K562 (cell line): ENCODE measurements around the gene SKAP1. TPM values are rescaled to one million over a fixed set of nuclear protein-coding genes. Genes with fewer than 3 reads are reported as not detected.
A peak's percentile ranks its signal among the peaks of the same experiment; 100 is the strongest.

Source experiments
- ATAC-seq: fragments of 200-7000 bp; cut with Tn5 transposase; 3 replicates; pipeline ENCODE4 v1.9.1; 2020; ENCODE audit warnings: moderate library complexity
- BruUV-seq: library from RNA; stranded (reverse); fragments of 400-500 nt; replicated peaks from 2 replicates; lab custom pipeline; 2021; lab: Mats Ljungman, UMichigan
- CTCF ChIA-PET: fragments of 300-600 bp; formaldehyde crosslinking; extraction: SDS; loops from one replicate; lab custom pipeline; 2021; ENCODE audit warnings: low intra/inter-chr PET ratio; lab: Yijun Ruan, JAX
- POLR2A ChIA-PET: fragments of 300-600, 350-650 bp; sonication (Branson Sonifier 250); formaldehyde crosslinking; extraction: SDS; loops from one replicate; lab custom pipeline; 2021; ENCODE audit warnings: antibody characterized with exemption, inconsistent platforms; lab: Yijun Ruan, JAX
- DNase-seq, 4 experiments: peaks; one replicate each; pipeline versions ENCODE4 v3.0.0 to v3.0.0-alpha.2; 2011 to 2018; ENCODE audit warnings: low spot score in 3 of 4, mixed read lengths in 3 of 4; ENCODE audit errors: extremely low read depth in 1 of 4
- FAIRE-seq: peaks from 2 replicates; lab custom pipeline; 2011; peaks lifted over from hg19 to GRCh38; lab: Jason Lieb, UNC
- H2AFZ ChIP-seq: 2 replicates; pipeline ENCODE4 v1.6.0; 2011; ENCODE audit warnings: low read depth, low read length, control low read depth, inconsistent platforms
- H3K27ac ChIP-seq: fragments of 200-600 bp; 3 replicates; pipeline ENCODE4 v1.8.0; 2011; ENCODE audit warnings: low read depth, mild to moderate bottlenecking, control low read depth, inconsistent platforms, low read length, moderate library complexity, mixed read lengths; ENCODE audit errors: extremely low read depth
- H3K27me3 ChIP-seq, 2 experiments: fragments of 300-600 bp in 1 of 2; 2 replicates in 1 of 2; 3 replicates in 1 of 2; pipeline versions ENCODE4 v1.6.0 to v1.8.0; 2011; ENCODE audit warnings: inconsistent platforms in 2 of 2, low read length in 2 of 2, mild to moderate bottlenecking in 1 of 2, mixed read lengths in 1 of 2, moderate library complexity in 1 of 2; ENCODE audit not compliant: control insufficient read depth in 2 of 2, insufficient read depth in 2 of 2
- H3K36me3 ChIP-seq: fragments of 300-600 bp; 3 replicates; pipeline ENCODE4 v1.8.0; 2011; ENCODE audit warnings: mild to moderate bottlenecking, low read length, inconsistent platforms; ENCODE audit not compliant: control insufficient read depth, insufficient read depth
- H3K4me1 ChIP-seq, 2 experiments: fragments of 200-600 bp in 1 of 2; replicated peaks in 1 of 2; 2 replicates in 1 of 2; 3 replicates in 1 of 2; pipeline versions ENCODE4 v1.5.1 to v1.8.0; 2011; ENCODE audit warnings: inconsistent platforms in 2 of 2, low read length in 2 of 2, mild to moderate bottlenecking in 1 of 2, mixed read lengths in 1 of 2, moderate library complexity in 1 of 2; ENCODE audit not compliant: control insufficient read depth in 2 of 2, insufficient read depth in 2 of 2
- H3K4me2 ChIP-seq: 2 replicates; pipeline ENCODE4 v1.6.1; 2011; ENCODE audit warnings: low read length, control low read depth, inconsistent platforms, mixed read lengths; ENCODE audit not compliant: insufficient read depth
- H3K4me3 ChIP-seq: fragments of 200-600 bp; sonication (generic), shearing (Covaris generic); 2 replicates; pipeline ENCODE4 v1.5.1; 2016; ENCODE audit warnings: control low read depth, inconsistent platforms
- H3K79me2 ChIP-seq: fragments of 200-600 bp; 3 replicates; pipeline ENCODE4 v1.8.0; 2011; ENCODE audit warnings: low read length, inconsistent platforms; ENCODE audit not compliant: control insufficient read depth, insufficient read depth
- H3K9ac ChIP-seq, 2 experiments: 2 replicates each; pipeline versions ENCODE4 v1.6.0 to v1.6.1; 2011; ENCODE audit warnings: low read depth in 2 of 2, low read length in 2 of 2, control low read depth in 1 of 2, inconsistent platforms in 1 of 2, mild to moderate bottlenecking in 1 of 2, mixed read lengths in 1 of 2; ENCODE audit not compliant: insufficient read depth in 1 of 2
- H3K9me1 ChIP-seq: one replicate; pipeline ENCODE4 v1.6.0; 2011; ENCODE audit warnings: inconsistent platforms, mild to moderate bottlenecking, low read length, moderate library complexity; ENCODE audit not compliant: control insufficient read depth, insufficient read depth
- H3K9me3 ChIP-seq: replicated peaks from 2 replicates; pipeline ENCODE4 v1.5.1; 2011; ENCODE audit warnings: low read depth, low read length, inconsistent platforms; ENCODE audit not compliant: control insufficient read depth, insufficient read depth
- H4K20me1 ChIP-seq: replicated peaks from 2 replicates; pipeline ENCODE4 v1.6.1; 2011; ENCODE audit warnings: low read length, inconsistent platforms, mixed read lengths; ENCODE audit not compliant: control insufficient read depth, insufficient read depth
- ARID2 ChIP-seq: fragments of 450-650 bp; IDR thresholded peaks from 2 replicates; pipeline ENCODE4 v1.6.1; 2017; ENCODE audit warnings: antibody characterized with exemption, mild to moderate bottlenecking
- ARID3A ChIP-seq: IDR thresholded peaks from 2 replicates; pipeline ENCODE4 v1.6.1; 2012; ENCODE audit warnings: low read depth, low read length, improper control_type of control experiment, borderline replicate concordance
- ATF6 ChIP-seq: sonication (generic); formaldehyde crosslinking; IDR thresholded peaks from 2 replicates; pipeline ENCODE4 v1.4.0; 2020; ENCODE audit warnings: mild to moderate bottlenecking, missing genetic modification reagents
- BCOR ChIP-seq: fragments of 450-650 bp; IDR thresholded peaks from 2 replicates; pipeline ENCODE4 v1.6.1; 2016
- FOXK2 ChIP-seq, 2 experiments: fragments of 450-650 bp; IDR thresholded peaks in 1 of 2; conservative IDR thresholded peaks in 1 of 2; 2 replicates each; pipeline ENCODE4 v1.6.1; 2016; ENCODE audit warnings: low read depth in 2 of 2, mild to moderate bottlenecking in 1 of 2
- HIVEP1 ChIP-seq: fragments of 250-450 bp; sonication (Bioruptor Pico); IDR thresholded peaks from 2 replicates; pipeline ENCODE4 v1.4.0; 2020; ENCODE audit warnings: mild to moderate bottlenecking
- HMBOX1 ChIP-seq: sonication (generic); IDR thresholded peaks from 2 replicates; pipeline ENCODE4 v1.6.1; 2016
- LEF1 ChIP-seq: fragments of 450-650 bp; IDR thresholded peaks from 2 replicates; pipeline ENCODE4 v1.6.1; 2016; ENCODE audit warnings: mild to moderate bottlenecking
- MXD1 ChIP-seq: fragments of 250-450 bp; sonication (Bioruptor Pico); IDR thresholded peaks from 2 replicates; pipeline ENCODE4 v1.8.0; 2021; ENCODE audit warnings: borderline replicate concordance, mild to moderate bottlenecking, moderate library complexity; ENCODE audit not compliant: poor library complexity, severe bottlenecking
- NFIC ChIP-seq: fragments of 450-650 bp; IDR thresholded peaks from 2 replicates; pipeline ENCODE4 v1.6.1; 2017; ENCODE audit warnings: mild to moderate bottlenecking, inconsistent platforms
- NR4A1 ChIP-seq, 2 experiments: fragments of 250-450 bp in 1 of 2; fragments of 450-650 bp in 1 of 2; sonication (Bioruptor Pico) in 1 of 2; IDR thresholded peaks; 2 replicates each; pipeline versions ENCODE4 v1.4.0 to v1.6.1; 2016 to 2020; ENCODE audit warnings: mild to moderate bottlenecking in 2 of 2, missing compliant biosample characterization in 1 of 2, missing genetic modification characterization in 1 of 2, moderate library complexity in 1 of 2
- PTRF ChIP-seq: fragments of 450-650 bp; IDR thresholded peaks from 2 replicates; pipeline ENCODE4 v1.6.1; 2016; ENCODE audit warnings: mild to moderate bottlenecking, missing genetic modification characterization, missing compliant biosample characterization
- SP2 ChIP-seq: IDR thresholded peaks from 2 replicates; pipeline ENCODE4 v1.6.1; 2011; ENCODE audit warnings: mild to moderate bottlenecking, low read depth, low read length, moderate library complexity; ENCODE audit not compliant: poor library complexity, severe bottlenecking; ENCODE audit errors: extremely low read depth
- ZNF699 ChIP-seq: fragments of 250-450 bp; sonication (Bioruptor Pico); IDR thresholded peaks from 2 replicates; pipeline ENCODE4 v1.8.0; 2021; ENCODE audit warnings: mild to moderate bottlenecking, moderate library complexity; ENCODE audit not compliant: insufficient replicate concordance
- WGBS: fragments of 100-300 bp; shearing (Covaris generic); methylation state at CpG from one replicate; pipeline ENCODE4 v1.1.6; 2016; ENCODE audit warnings: low coverage, mixed read lengths; ENCODE audit not compliant: insufficient coverage; ENCODE audit errors: missing lambda C conversion rate; 5-methylcytosine and 5-hydroxymethylcytosine counted together
- in situ Hi-C: fragments of 300-500 bp; cut with MboI; formaldehyde crosslinking; loops from 4 replicates; pipeline ENCODE4 v1.15.0; 2018; ENCODE audit warnings: inconsistent platforms, mixed read lengths
- intact Hi-C: fragments of 100-400 bp; cut with micrococcal nuclease; formaldehyde crosslinking; loops from 2 replicates; pipeline ENCODE4 v1.14.2; 2022
- polyA plus RNA-seq, 8 experiments: library from polyadenylated mRNA; depleted of rRNA in 4 of 8; stranded (reverse) in 5 of 8; unstranded in 3 of 8; fragments of >200 nt; fragmentation: Nextera tagmentation in 2 of 8; fragmentation: Illumina TruSeq in 1 of 8; extraction: Ambion mirVana in 2 of 8; extraction: Trizol in 1 of 8; gene quantifications; 2 replicates each; pipeline versions ENCODE4 v1.2.1 to v1.2.3, GENCODE V29; 2011 to 2014; ENCODE audit warnings: inconsistent platforms in 1 of 8, missing spikeins in 1 of 8
- total RNA-seq, 7 experiments: library from RNA; depleted of rRNA in 6 of 7; stranded (reverse); fragments of >200 nt in 6 of 7; fragmentation: Illumina TruSeq in 2 of 7; extraction: Trizol in 2 of 7; gene quantifications; 2 replicates each; pipeline versions ENCODE4 v1.2.1 to v1.2.3, GENCODE V29; 2011 to 2021; ENCODE audit warnings: low replicate concordance in 1 of 7

SKAP1 gene
- total and polyA plus RNA-seq, 9 of the 15 experiments (the other 6 are each of a cell fraction or from before 2014, with no cell fraction given), result 0.06 to 0.80 (median 0.10) TPM; not detected in 4

GRCh38 chr17:48429638-48430586 lies at the start of gene SKAP1 (continued):
- TF ChIP-seq ARID3A (no peak), PTRF (tag) (no peak)

- in situ Hi-C loops (no loop called here), intact Hi-C loops (no loop called here)
- H3K9me1 ChIP-seq, result no peaks in the 10 kb centered on the region
- DNase-seq (no peak), FAIRE-seq (no peak), ATAC-seq (no peak)
- CTCF ChIA-PET, result no interaction called here
- peak overlapping the region; percentile 73 for H2AFZ ChIP-seq
- H4K20me1 ChIP-seq, result no peaks in the 10 kb centered on the region
- H3K36me3 ChIP-seq, result no peaks in the 10 kb centered on the region
- no peaks in the 10 kb centered on the region for H3K27me3 ChIP-seq
- H3K27ac ChIP-seq, result peak overlapping the region; percentile 76
- H3K4me2 ChIP-seq, result no peak overlapping the region
- H3K4me3 ChIP-seq, result no peak overlapping the region
- no peaks in the 10 kb centered on the region for H3K9me3 ChIP-seq
- 44% methylated on average over 1 of the region's 2 CpGs for WGBS
- POLR2A ChIA-PET, result no interaction called here
- H3K9ac ChIP-seq, result peak overlapping the region in 1 of 2 experiments; percentile 53; a peak in 2 of 4 replicates
- no peaks in the 10 kb centered on the region for H3K79me2 ChIP-seq
- no TSS peak for BruUV-seq
- peaks cover 8 to 44% of the 10 kb centered on the region in 2 experiments; a peak in 4 of 5 replicates for H3K4me1 ChIP-seq
- TF ChIP-seq HMBOX1 (peak; percentile 60; the same call in 1 of the 2 replicates), NFIC (no peak), ARID2 (no peak), NR4A1 (CRISPR knock-in tag; IDR thresholded peaks at IDR 0.05) (no peak), NR4A1 (tag; IDR thresholded peaks at IDR 0.05) (no peak), MXD1 (CRISPR knock-in tag) (no peak), BCOR (0 out of 2 replicates have a peak, but pooled peaks have one; percentile 1), SP2 (no peak), FOXK2 (conservative IDR thresholded peaks at IDR 0.05 in 1 of 2, IDR thresholded peaks at IDR 0.05 in 1 of 2; ENCODE audit: low read depth in 2 of 2) (peak; percentile 16 to 17; a peak in 1 of 4 replicates), LEF1 (no peak), ATF6 (CRISPR knock-in tag) (no peak), ZNF699 (CRISPR knock-in tag) (no peak), HIVEP1 (CRISPR knock-in tag) (no peak)
These were observed 49.0 kb upstream of the SKAP1 start for GRCh38 chr17:48479014-48479402.
